SU-DHL-6 (cell line): Measurements from ENCODE around the gene SRPRB.

Source experiments
- H2AFZ ChIP-seq: fragments of 200-600 bp; sonication (generic); 2 replicates; pipeline ENCODE4 v1.6.1; 2014; ENCODE audit warnings: low read depth, mild to moderate bottlenecking, moderate library complexity, mixed read lengths, antibody characterized with exemption, low read length; ENCODE audit not compliant: severe bottlenecking
- H3F3A ChIP-seq: fragments of 200-600 bp; shearing (Covaris generic); 2 replicates; pipeline ENCODE4 v1.6.0; 2016; ENCODE audit warnings: antibody characterized with exemption, mild to moderate bottlenecking; ENCODE audit not compliant: insufficient read depth
- H3K27ac ChIP-seq: fragments of 200-600 bp; sonication (generic); 2 replicates; pipeline ENCODE4 v1.5.1; 2016; ENCODE audit warnings: low read depth, mild to moderate bottlenecking, low read length, moderate library complexity, mixed read lengths
- H3K27me3 ChIP-seq: fragments of 200-600 bp; sonication (generic), shearing (Covaris generic); 2 replicates; pipeline ENCODE4 v1.6.0; 2014; ENCODE audit warnings: mild to moderate bottlenecking, low read length
- H3K36me3 ChIP-seq: fragments of 200-600 bp; sonication (generic); 2 replicates; pipeline ENCODE4 v1.6.1; 2014; ENCODE audit warnings: mild to moderate bottlenecking, low read length, mixed read lengths
- H3K4me2 ChIP-seq: fragments of 300-600, 200-600 bp; shearing (Covaris generic), sonication (generic); 2 replicates; pipeline ENCODE4 v1.6.0; 2014; ENCODE audit warnings: low read length, low read depth, mild to moderate bottlenecking; ENCODE audit not compliant: poor library complexity, severe bottlenecking
- H3K4me3 ChIP-seq: fragments of 200-600 bp; sonication (generic); 2 replicates; pipeline ENCODE4 v1.5.1; 2014; ENCODE audit warnings: antibody characterized with exemption, low read length, mild to moderate bottlenecking, mixed read lengths; ENCODE audit not compliant: insufficient read depth, poor library complexity, severe bottlenecking
- H3K79me2 ChIP-seq: fragments of 200-600 bp; sonication (generic); 2 replicates; pipeline ENCODE4 v1.6.1; 2014; ENCODE audit warnings: mild to moderate bottlenecking, low read length, moderate library complexity; ENCODE audit not compliant: insufficient read depth
- H3K9ac ChIP-seq: fragments of 200-600 bp; sonication (generic); 2 replicates; pipeline ENCODE4 v1.7.0; 2014; ENCODE audit warnings: mild to moderate bottlenecking, low read length
- H3K9me2 ChIP-seq: fragments of 200-600 bp; sonication (generic); replicated peaks from 2 replicates; pipeline ENCODE4 v1.6.1; 2014; ENCODE audit warnings: low read length; ENCODE audit not compliant: insufficient read depth
- H3K9me3 ChIP-seq: fragments of 200-600 bp; sonication (generic); 2 replicates; pipeline ENCODE4 v1.6.1; 2014; ENCODE audit warnings: low read length, mixed read lengths; ENCODE audit not compliant: insufficient read depth
- H4K20me1 ChIP-seq: fragments of 200-600 bp; sonication (generic); 2 replicates; pipeline ENCODE4 v1.6.1; 2014; ENCODE audit warnings: low read depth, mild to moderate bottlenecking, antibody characterized with exemption, low read length, moderate library complexity, mixed read lengths
- EZH2phosphoT487 ChIP-seq: fragments of 200-600 bp; sonication (generic), shearing (Covaris generic); conservative IDR thresholded peaks from 2 replicates; pipeline ENCODE4 v1.6.1; 2018; ENCODE audit warnings: mild to moderate bottlenecking, antibody characterized with exemption, low read length, moderate library complexity, mixed read lengths
- TF ChIP-seq, protein P1 (sequence below): fragments of 200-600 bp; sonication (generic); IDR thresholded peaks from one replicate; pipeline ENCODE4 v1.5.1; 2017; ENCODE audit warnings: antibody characterized with exemption, mild to moderate bottlenecking, low read length, moderate library complexity; ENCODE audit not compliant: insufficient read depth, poor library complexity, severe bottlenecking

SRPRB gene

DNA sequence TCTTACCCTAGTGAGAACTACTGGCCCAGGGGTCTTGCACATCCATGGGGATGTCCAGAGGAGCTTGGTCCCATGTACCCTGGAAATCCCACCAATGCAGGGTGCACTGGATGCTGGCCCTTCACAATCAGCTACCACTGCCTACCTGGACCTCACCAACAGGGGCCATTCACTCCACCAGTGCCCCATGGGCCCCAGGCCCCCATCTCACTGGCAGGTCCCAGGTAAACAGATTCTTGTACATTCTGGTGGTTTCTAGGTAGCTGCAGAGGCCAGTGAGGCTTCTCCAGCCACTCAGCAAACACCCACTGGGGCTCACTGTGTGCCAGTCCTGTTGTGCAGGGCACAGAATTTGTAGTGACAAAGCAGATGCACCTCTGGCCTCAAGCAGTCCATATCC lies 65.2 kb downstream of the SRPRB start:
- no peak for TF ChIP-seq EZH2phosphoT487
- TF ChIP-seq, protein P1, sequence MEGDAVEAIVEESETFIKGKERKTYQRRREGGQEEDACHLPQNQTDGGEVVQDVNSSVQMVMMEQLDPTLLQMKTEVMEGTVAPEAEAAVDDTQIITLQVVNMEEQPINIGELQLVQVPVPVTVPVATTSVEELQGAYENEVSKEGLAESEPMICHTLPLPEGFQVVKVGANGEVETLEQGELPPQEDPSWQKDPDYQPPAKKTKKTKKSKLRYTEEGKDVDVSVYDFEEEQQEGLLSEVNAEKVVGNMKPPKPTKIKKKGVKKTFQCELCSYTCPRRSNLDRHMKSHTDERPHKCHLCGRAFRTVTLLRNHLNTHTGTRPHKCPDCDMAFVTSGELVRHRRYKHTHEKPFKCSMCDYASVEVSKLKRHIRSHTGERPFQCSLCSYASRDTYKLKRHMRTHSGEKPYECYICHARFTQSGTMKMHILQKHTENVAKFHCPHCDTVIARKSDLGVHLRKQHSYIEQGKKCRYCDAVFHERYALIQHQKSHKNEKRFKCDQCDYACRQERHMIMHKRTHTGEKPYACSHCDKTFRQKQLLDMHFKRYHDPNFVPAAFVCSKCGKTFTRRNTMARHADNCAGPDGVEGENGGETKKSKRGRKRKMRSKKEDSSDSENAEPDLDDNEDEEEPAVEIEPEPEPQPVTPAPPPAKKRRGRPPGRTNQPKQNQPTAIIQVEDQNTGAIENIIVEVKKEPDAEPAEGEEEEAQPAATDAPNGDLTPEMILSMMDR, result no peak
- no peaks in the 10 kb centered on the region for H3K9me2 ChIP-seq
- no peaks in the 10 kb centered on the region for H3K27me3 ChIP-seq
- no peaks in the 10 kb centered on the region for H3K79me2 ChIP-seq
- no peaks in the 10 kb centered on the region for H3K36me3 ChIP-seq
- no peak overlapping the region for H3K4me3 ChIP-seq
- no peak overlapping the region for H2AFZ ChIP-seq
- H3K4me2 ChIP-seq, result no peak overlapping the region
- H3K9me3 ChIP-seq, result no peaks in the 10 kb centered on the region
- H3F3A ChIP-seq, result no peaks in the 10 kb centered on the region
- H3K27ac ChIP-seq, result no peak overlapping the region
- no peaks in the 10 kb centered on the region for H4K20me1 ChIP-seq
- no peak overlapping the region for H3K9ac ChIP-seq
